Activated T-helper 2 cell treated with anti-CD3 and anti-CD28 coated beads, Interferon-gamma antibody, Interleukin-2, Interleukin-4, amounts not matched to agents 10 μg/mL and 5 μg/mL and 100 μg/mL, durations not matched to agents 14 hours and 24 hours and 36 hours (primary cell): ENCODE measurements around the gene SPINT1. TPM values are rescaled to one million over a fixed set of nuclear protein-coding genes. Genes with fewer than 3 reads are reported as not detected.

Experiments
- DNase-seq: peaks from one replicate; pipeline ENCODE4 v3.0.0; 2021; ENCODE audit warnings: low spot score
- H3K27ac Mint-ChIP-seq: one replicate; pipeline ENCODE4 v1.8.0; 2021; ENCODE audit warnings: mixed read lengths
- H3K27me3 Mint-ChIP-seq: one replicate; pipeline ENCODE4 v1.8.0; 2021; ENCODE audit warnings: low read depth, mixed read lengths
- H3K36me3 Mint-ChIP-seq: one replicate; pipeline ENCODE4 v1.8.0; 2021; ENCODE audit warnings: low read depth, mixed read lengths
- H3K4me1 Mint-ChIP-seq: one replicate; pipeline ENCODE4 v1.8.0; 2021; ENCODE audit warnings: low read depth, mixed read lengths
- H3K4me3 Mint-ChIP-seq: one replicate; pipeline ENCODE4 v1.8.0; 2021; ENCODE audit warnings: low read depth, mild to moderate bottlenecking, moderate library complexity, mixed read lengths
- H3K9me3 Mint-ChIP-seq: one replicate; pipeline ENCODE4 v1.8.0; 2021; ENCODE audit warnings: mixed read lengths
- intact Hi-C: fragments of 100-400 bp; cut with micrococcal nuclease; formaldehyde crosslinking; loops from one replicate; pipeline ENCODE4 v1.15.1; 2023
- total RNA-seq: library from RNA; stranded (reverse); gene quantifications from 2 replicates; pipeline ENCODE4 v1.2.3, GENCODE V29; 2022

The SPINT1 gene
- total RNA-seq, 1 donor from 2014 or later: 22.5 TPM

- Mint-ChIP-seq H3K4me3 (no peak overlapping the region), H3K9me3 (no peaks in the 10 kb centered on the region), H3K27ac (no peak overlapping the region), H3K27me3 (peaks cover 21% of the 10 kb centered on the region), H3K4me1 (peaks cover 3% of the 10 kb centered on the region), H3K36me3 (no peaks in the 10 kb centered on the region)
- intact Hi-C loops: no loop called here
- DNase-seq: no peak
Measured at GRCh38 chr15:40838756-40839155, 5.1 kb upstream of the SPINT1 start.

GRCh38 chr15:40841741-40842140, 2.1 kb upstream of the SPINT1 start:
- H3K36me3 Mint-ChIP-seq: peaks cover 7% of the 10 kb centered on the region
- no peak overlapping the region for H3K4me3 Mint-ChIP-seq
- intact Hi-C loops: no loop called here
- peaks cover 12% of the 10 kb centered on the region for H3K4me1 Mint-ChIP-seq
- H3K27ac Mint-ChIP-seq: no peak overlapping the region
- H3K27me3 Mint-ChIP-seq: peaks cover 24% of the 10 kb centered on the region
- no peaks in the 10 kb centered on the region for H3K9me3 Mint-ChIP-seq
- DNase-seq: no peak

- Mint-ChIP-seq H3K27me3 (peaks cover 24% of the 10 kb centered on the region), H3K27ac (no peak overlapping the region), H3K4me1 (peaks cover 21% of the 10 kb centered on the region), H3K9me3 (no peaks in the 10 kb centered on the region), H3K36me3 (peaks cover 7% of the 10 kb centered on the region), H3K4me3 (peak overlapping the region; percentile 74)
- intact Hi-C loops: no loop called here
- no peak for DNase-seq
Measured at GRCh38 chr15:40843261-40843884, 475 bp upstream of the SPINT1 start.

GRCh38 chr15:40844696-40845030, 815 bp downstream of the SPINT1 start:
- H3K27ac Mint-ChIP-seq: peak overlapping the region; percentile 24
- intact Hi-C loops: loop anchor here (1.0 kb wide), 1 partner anchor 37 kb away; the partner anchor contains the start of genes DNAJC17 and ZFYVE19
- peaks cover 7% of the 10 kb centered on the region for H3K36me3 Mint-ChIP-seq

GRCh38 chr15:40845036-40845435, 1.2 kb downstream of the SPINT1 start:
- Mint-ChIP-seq H3K27me3 (peaks cover 23% of the 10 kb centered on the region), H3K4me1 (peaks cover 21% of the 10 kb centered on the region), H3K9me3 (no peaks in the 10 kb centered on the region), H3K36me3 (peaks cover 7% of the 10 kb centered on the region), H3K27ac (peak overlapping the region; percentile 24), H3K4me3 (peak overlapping the region; percentile 87)
- intact Hi-C loops: no loop called here
- no peak for DNase-seq

More at GRCh38 chr15:40844696-40845030, 815 bp downstream of the SPINT1 start:
- peak; percentile 20 for DNase-seq
- Mint-ChIP-seq H3K9me3 (no peaks in the 10 kb centered on the region), H3K4me1 (peaks cover 21% of the 10 kb centered on the region), H3K27me3 (peaks cover 24% of the 10 kb centered on the region), H3K4me3 (peak overlapping the region; percentile 87)

- Mint-ChIP-seq H3K27ac (no peak overlapping the region), H3K27me3 (peaks cover 22% of the 10 kb centered on the region), H3K36me3 (peaks cover 7% of the 10 kb centered on the region), H3K4me3 (peak overlapping the region; percentile 54), H3K9me3 (no peaks in the 10 kb centered on the region), H3K4me1 (peaks cover 21% of the 10 kb centered on the region)
- intact Hi-C loops: no loop called here
- no peak for DNase-seq
Measured at GRCh38 chr15:40845511-40846284, 1.9 kb downstream of the SPINT1 start.

- H3K27ac Mint-ChIP-seq: no peak overlapping the region
- peaks cover 13% of the 10 kb centered on the region for H3K27me3 Mint-ChIP-seq
- H3K36me3 Mint-ChIP-seq: peaks cover 7% of the 10 kb centered on the region
- no peak for DNase-seq
- intact Hi-C loops: no loop called here
- peaks cover 21% of the 10 kb centered on the region for H3K4me1 Mint-ChIP-seq
- no peak overlapping the region for H3K4me3 Mint-ChIP-seq
- no peaks in the 10 kb centered on the region for H3K9me3 Mint-ChIP-seq
Measured at GRCh38 chr15:40846841-40847222, 3.0 kb downstream of the SPINT1 start.

GRCh38 chr15:40847223-40847961, 3.5 kb downstream of the SPINT1 start:
- Mint-ChIP-seq H3K27ac (no peak overlapping the region), H3K4me3 (no peak overlapping the region), H3K36me3 (peaks cover 7% of the 10 kb centered on the region), H3K9me3 (no peaks in the 10 kb centered on the region), H3K27me3 (peaks cover 9% of the 10 kb centered on the region), H3K4me1 (peaks cover 21% of the 10 kb centered on the region)
- intact Hi-C loops: no loop called here
- DNase-seq: no peak

- H3K9me3 Mint-ChIP-seq: no peaks in the 10 kb centered on the region
Measured at GRCh38 chr15:40850576-40851112, 6.8 kb downstream of the SPINT1 start.

GRCh38 chr15:40852529-40852928, 8.7 kb downstream of the SPINT1 start:
- H3K27me3 Mint-ChIP-seq: no peaks in the 10 kb centered on the region
- no peak overlapping the region for H3K4me3 Mint-ChIP-seq
- H3K9me3 Mint-ChIP-seq: no peaks in the 10 kb centered on the region
- intact Hi-C loops: no loop called here
- DNase-seq: no peak
- H3K4me1 Mint-ChIP-seq: peaks cover 5% of the 10 kb centered on the region
- H3K27ac Mint-ChIP-seq: no peak overlapping the region
- no peaks in the 10 kb centered on the region for H3K36me3 Mint-ChIP-seq

More at GRCh38 chr15:40850576-40851112, 6.8 kb downstream of the SPINT1 start:
- Mint-ChIP-seq H3K4me1 (peaks cover 14% of the 10 kb centered on the region), H3K4me3 (no peak overlapping the region), H3K27me3 (no peaks in the 10 kb centered on the region), H3K36me3 (peaks cover 4% of the 10 kb centered on the region), H3K27ac (no peak overlapping the region)
- no peak for DNase-seq
- intact Hi-C loops: no loop called here

GRCh38 chr15:40853241-40853890, 9.5 kb downstream of the SPINT1 start:
- no peak overlapping the region for H3K27ac Mint-ChIP-seq
- H3K4me1 Mint-ChIP-seq: peaks cover 8% of the 10 kb centered on the region
- no peaks in the 10 kb centered on the region for H3K27me3 Mint-ChIP-seq
- no peak overlapping the region for H3K4me3 Mint-ChIP-seq
- no peaks in the 10 kb centered on the region for H3K36me3 Mint-ChIP-seq
- no peaks in the 10 kb centered on the region for H3K9me3 Mint-ChIP-seq
- no peak for DNase-seq
- intact Hi-C loops: no loop called here

GRCh38 chr15:40854161-40854560, 10.3 kb downstream of the SPINT1 start:
- no peak overlapping the region for H3K4me3 Mint-ChIP-seq
- H3K27me3 Mint-ChIP-seq: no peaks in the 10 kb centered on the region
- intact Hi-C loops: no loop called here
- no peaks in the 10 kb centered on the region for H3K9me3 Mint-ChIP-seq
- no peak for DNase-seq
- no peak overlapping the region for H3K27ac Mint-ChIP-seq
- H3K36me3 Mint-ChIP-seq: no peaks in the 10 kb centered on the region
- peaks cover 8% of the 10 kb centered on the region for H3K4me1 Mint-ChIP-seq
